ENCODE data around the gene NME2. TPM values are rescaled to one million over a fixed set of nuclear protein-coding genes. Genes with fewer than 3 reads are reported as not detected.

The NME2 gene
- total RNA-seq, 1 experiment from 2014 or later = 826 TPM

DNA sequence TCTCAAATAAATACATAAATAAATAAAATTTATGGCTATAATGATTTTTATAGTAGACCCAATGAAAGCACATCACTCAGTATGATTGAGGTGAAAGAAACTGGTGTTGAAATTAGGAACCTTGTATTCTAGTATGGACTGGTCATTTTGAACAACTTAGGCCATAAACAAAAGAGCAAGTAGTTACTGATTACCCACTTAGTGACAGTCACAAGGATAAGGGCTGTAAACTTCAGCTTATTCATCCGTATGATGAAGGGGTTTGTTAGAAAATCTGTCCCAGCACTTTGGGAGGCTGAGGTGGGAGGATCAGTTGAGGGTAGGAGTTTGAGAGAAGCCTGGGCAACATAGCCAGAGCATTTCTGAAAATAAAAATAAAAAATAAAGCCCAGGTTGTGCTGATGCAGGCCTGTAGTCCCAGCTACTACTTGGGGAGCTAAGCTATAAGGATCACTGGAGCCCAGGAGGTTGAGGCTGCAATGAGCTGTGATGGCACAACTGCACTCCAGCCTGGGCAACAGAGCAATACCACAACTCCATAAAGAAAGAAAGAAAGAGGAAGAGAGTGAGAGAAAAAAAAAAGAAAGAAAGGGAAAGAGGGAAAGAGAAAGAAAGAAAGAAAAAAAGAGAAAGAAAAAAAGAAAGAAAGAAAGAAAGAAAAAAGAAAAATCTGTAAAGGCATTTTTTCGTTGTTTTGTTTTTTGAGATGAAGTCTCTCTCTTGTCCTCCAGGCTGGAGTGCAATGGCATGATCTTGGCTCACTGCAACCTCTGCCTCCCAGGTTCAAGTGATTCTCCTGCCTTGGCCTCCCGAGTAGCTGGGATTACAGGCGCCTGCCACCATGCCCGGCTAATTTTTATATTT lies 41.3 kb upstream of the NME2 start:
- H3K27ac ChIP-seq = no peak overlapping the region
- peaks cover 40% of the 10 kb centered on the region for H3F3A ChIP-seq (ENCODE audit: insufficient read depth, low read depth)
- POLR2A ChIA-PET (ENCODE audit: unreplicated experiment) = interaction anchor here (0.7 kb wide), 1 partner anchor 233 kb away, joined by 3 read pairs; no protein-coding TSS in a partner anchor
- intact Hi-C loops (cut with micrococcal nuclease; ENCODE audit: unreplicated experiment) = no loop called here
- H3K79me2 ChIP-seq (ENCODE audit: low read depth) = peaks cover 6% of the 10 kb centered on the region
- no peak for DNase-seq
- peaks cover 20% of the 10 kb centered on the region for H3K4me1 ChIP-seq (replicated peaks; ENCODE audit: insufficient read depth)
- H3K27me3 ChIP-seq (ENCODE audit: insufficient read depth, low read depth) = no peaks in the 10 kb centered on the region
- no peaks in the 10 kb centered on the region for H3K9me3 ChIP-seq (ENCODE audit: insufficient read depth, low read depth)
- no peak overlapping the region for H3K4me3 ChIP-seq
- no peaks in the 10 kb centered on the region for H3K9me2 ChIP-seq (ENCODE audit: insufficient read depth)
- BruUV-seq (replicated peaks) = no TSS peak
- H4K20me1 ChIP-seq (ENCODE audit: insufficient read depth) = no peaks in the 10 kb centered on the region
- no peak overlapping the region for H3K4me2 ChIP-seq
- H2AFZ ChIP-seq = no peak overlapping the region
- H3K36me3 ChIP-seq (ENCODE audit: low read depth) = no peaks in the 10 kb centered on the region
- CTCF ChIA-PET = no interaction called here
- TF ChIP-seq EZH2 (IDR thresholded peaks at IDR 0.05; ENCODE audit: low read depth) = no peak
- TF ChIP-seq, protein P1, sequence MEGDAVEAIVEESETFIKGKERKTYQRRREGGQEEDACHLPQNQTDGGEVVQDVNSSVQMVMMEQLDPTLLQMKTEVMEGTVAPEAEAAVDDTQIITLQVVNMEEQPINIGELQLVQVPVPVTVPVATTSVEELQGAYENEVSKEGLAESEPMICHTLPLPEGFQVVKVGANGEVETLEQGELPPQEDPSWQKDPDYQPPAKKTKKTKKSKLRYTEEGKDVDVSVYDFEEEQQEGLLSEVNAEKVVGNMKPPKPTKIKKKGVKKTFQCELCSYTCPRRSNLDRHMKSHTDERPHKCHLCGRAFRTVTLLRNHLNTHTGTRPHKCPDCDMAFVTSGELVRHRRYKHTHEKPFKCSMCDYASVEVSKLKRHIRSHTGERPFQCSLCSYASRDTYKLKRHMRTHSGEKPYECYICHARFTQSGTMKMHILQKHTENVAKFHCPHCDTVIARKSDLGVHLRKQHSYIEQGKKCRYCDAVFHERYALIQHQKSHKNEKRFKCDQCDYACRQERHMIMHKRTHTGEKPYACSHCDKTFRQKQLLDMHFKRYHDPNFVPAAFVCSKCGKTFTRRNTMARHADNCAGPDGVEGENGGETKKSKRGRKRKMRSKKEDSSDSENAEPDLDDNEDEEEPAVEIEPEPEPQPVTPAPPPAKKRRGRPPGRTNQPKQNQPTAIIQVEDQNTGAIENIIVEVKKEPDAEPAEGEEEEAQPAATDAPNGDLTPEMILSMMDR (conservative IDR thresholded peaks at IDR 0.05) = no peak

- H3K4me3 ChIP-seq = no peak overlapping the region
- H3K36me3 ChIP-seq (ENCODE audit: low read depth) = no peaks in the 10 kb centered on the region
- H3K9me3 ChIP-seq (ENCODE audit: insufficient read depth, low read depth) = no peaks in the 10 kb centered on the region
- TF ChIP-seq EZH2 (IDR thresholded peaks at IDR 0.05; ENCODE audit: low read depth) = no peak
- TF ChIP-seq, protein P1 (conservative IDR thresholded peaks at IDR 0.05) = no peak
- H3K4me2 ChIP-seq = no peak overlapping the region
- no peaks in the 10 kb centered on the region for H3K27me3 ChIP-seq (ENCODE audit: insufficient read depth, low read depth)
- intact Hi-C loops (cut with micrococcal nuclease; ENCODE audit: unreplicated experiment) = no loop called here
- no peak overlapping the region for H3K27ac ChIP-seq
- no peak overlapping the region for H2AFZ ChIP-seq
- no peaks in the 10 kb centered on the region for H4K20me1 ChIP-seq (ENCODE audit: insufficient read depth)
- no peaks in the 10 kb centered on the region for H3K9me2 ChIP-seq (ENCODE audit: insufficient read depth)
- no TSS peak for BruUV-seq (replicated peaks)
- peaks cover 15% of the 10 kb centered on the region for H3K4me1 ChIP-seq (replicated peaks; ENCODE audit: insufficient read depth)
- CTCF ChIA-PET = no interaction called here
- DNase-seq = no peak
- POLR2A ChIA-PET (ENCODE audit: unreplicated experiment) = interaction anchor here (0.6 kb wide), 1 partner anchor 12 kb away, joined by 7 read pairs; no protein-coding TSS in a partner anchor
- H3K79me2 ChIP-seq (ENCODE audit: low read depth) = no peaks in the 10 kb centered on the region
- peaks cover 19% of the 10 kb centered on the region for H3F3A ChIP-seq (ENCODE audit: insufficient read depth, low read depth)
Observed at GRCh38 chr17:51128076-51128475, 38.1 kb upstream of the NME2 start.

- H4K20me1 ChIP-seq (ENCODE audit: insufficient read depth) = no peaks in the 10 kb centered on the region
- H3K36me3 ChIP-seq (ENCODE audit: low read depth) = no peaks in the 10 kb centered on the region
- no peaks in the 10 kb centered on the region for H3K9me3 ChIP-seq (ENCODE audit: insufficient read depth, low read depth)
- TF ChIP-seq, protein P1 (conservative IDR thresholded peaks at IDR 0.05) = no peak
- TF ChIP-seq EZH2 (IDR thresholded peaks at IDR 0.05; ENCODE audit: low read depth) = no peak
- peak in 1 of 2 experiments; percentile 49 for DNase-seq
- BruUV-seq (replicated peaks) = no TSS peak
- intact Hi-C loops (cut with micrococcal nuclease; ENCODE audit: unreplicated experiment) = no loop called here
- CTCF ChIA-PET = no interaction called here
- 0 out of 2 replicates have a peak overlapping the region, but pooled peaks have one; percentile 14 for H3K27ac ChIP-seq
- H3K4me2 ChIP-seq = peak overlapping the region; percentile 33
- H3K4me3 ChIP-seq = no peak overlapping the region
- peaks cover 18% of the 10 kb centered on the region for H3K4me1 ChIP-seq (replicated peaks; ENCODE audit: insufficient read depth)
- POLR2A ChIA-PET (ENCODE audit: unreplicated experiment) = no interaction called here
- H2AFZ ChIP-seq = peak overlapping the region; percentile 46
- H3K79me2 ChIP-seq (ENCODE audit: low read depth) = no peaks in the 10 kb centered on the region
- no peaks in the 10 kb centered on the region for H3K27me3 ChIP-seq (ENCODE audit: insufficient read depth, low read depth)
- peaks cover 5% of the 10 kb centered on the region; the same call in 1 of the 2 replicates for H3F3A ChIP-seq (ENCODE audit: insufficient read depth, low read depth)
- H3K9me2 ChIP-seq (ENCODE audit: insufficient read depth) = no peaks in the 10 kb centered on the region
Observed at GRCh38 chr17:51132964-51133319, 33.3 kb upstream of the NME2 start.
